ACHN (cell line): ENCODE measurements around the gene TMEM107.

ENCODE experiments used
- DNase-seq: peaks from one replicate; pipeline ENCODE4 v3.0.0-alpha.2; 2015
- in situ Hi-C: cut with HindIII; loops from 2 replicates; pipeline ENCODE4 v1.10.0; 2017; ENCODE audit warnings: low sequenced_read_pairs, low pct_ligation_motif_present, low pct_unique_long_range_greater_than_20kb

TMEM107 gene

DNA sequence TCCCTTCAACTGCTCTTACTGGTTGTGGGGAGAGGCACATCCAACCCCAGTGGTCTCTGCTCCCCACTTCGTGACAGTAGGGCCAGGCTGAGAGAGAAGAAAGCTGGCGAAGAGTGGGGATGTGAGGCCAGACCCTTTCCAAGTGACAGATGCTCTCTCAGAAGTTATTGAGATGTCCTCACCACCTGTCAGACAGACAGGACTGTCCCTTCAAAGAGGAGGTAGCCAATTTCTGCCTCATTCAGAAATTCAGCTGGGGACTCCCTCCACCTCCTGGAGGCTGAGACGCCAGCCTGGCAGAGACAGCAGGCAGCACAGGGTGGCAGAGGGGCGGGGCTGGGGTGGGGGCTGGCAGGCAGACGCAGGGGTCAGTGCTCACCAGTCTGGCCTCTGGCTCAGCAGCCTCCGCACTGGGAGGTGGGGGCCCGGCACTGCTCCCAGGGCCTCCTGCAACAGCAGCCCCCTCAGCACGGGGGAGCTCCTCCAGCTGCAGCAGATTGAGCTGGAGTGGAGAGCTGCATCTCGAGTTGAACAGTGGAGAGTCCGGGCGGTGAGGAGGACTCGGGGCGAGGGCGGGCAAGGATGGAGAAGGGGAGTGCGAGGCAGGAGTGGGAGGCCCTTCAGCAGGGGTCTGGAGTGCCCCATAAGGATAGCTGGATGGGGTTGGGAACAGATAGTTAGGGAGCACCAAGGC is 33.1 kb downstream of the TMEM107 start:
- in situ Hi-C loops = no loop called here
- DNase-seq = no peak

- no peak for DNase-seq
- in situ Hi-C loops = no loop called here
These were observed 33.9 kb downstream of the TMEM107 start for GRCh38 chr17:8142158-8142886.

GRCh38 chr17:8141741-8142140 is 34.4 kb downstream of the TMEM107 start:
- DNase-seq = no peak
- in situ Hi-C loops = no loop called here

- in situ Hi-C loops = no loop called here
- DNase-seq = no peak
These were observed 35.1 kb downstream of the TMEM107 start for GRCh38 chr17:8141045-8141444.

DNA sequence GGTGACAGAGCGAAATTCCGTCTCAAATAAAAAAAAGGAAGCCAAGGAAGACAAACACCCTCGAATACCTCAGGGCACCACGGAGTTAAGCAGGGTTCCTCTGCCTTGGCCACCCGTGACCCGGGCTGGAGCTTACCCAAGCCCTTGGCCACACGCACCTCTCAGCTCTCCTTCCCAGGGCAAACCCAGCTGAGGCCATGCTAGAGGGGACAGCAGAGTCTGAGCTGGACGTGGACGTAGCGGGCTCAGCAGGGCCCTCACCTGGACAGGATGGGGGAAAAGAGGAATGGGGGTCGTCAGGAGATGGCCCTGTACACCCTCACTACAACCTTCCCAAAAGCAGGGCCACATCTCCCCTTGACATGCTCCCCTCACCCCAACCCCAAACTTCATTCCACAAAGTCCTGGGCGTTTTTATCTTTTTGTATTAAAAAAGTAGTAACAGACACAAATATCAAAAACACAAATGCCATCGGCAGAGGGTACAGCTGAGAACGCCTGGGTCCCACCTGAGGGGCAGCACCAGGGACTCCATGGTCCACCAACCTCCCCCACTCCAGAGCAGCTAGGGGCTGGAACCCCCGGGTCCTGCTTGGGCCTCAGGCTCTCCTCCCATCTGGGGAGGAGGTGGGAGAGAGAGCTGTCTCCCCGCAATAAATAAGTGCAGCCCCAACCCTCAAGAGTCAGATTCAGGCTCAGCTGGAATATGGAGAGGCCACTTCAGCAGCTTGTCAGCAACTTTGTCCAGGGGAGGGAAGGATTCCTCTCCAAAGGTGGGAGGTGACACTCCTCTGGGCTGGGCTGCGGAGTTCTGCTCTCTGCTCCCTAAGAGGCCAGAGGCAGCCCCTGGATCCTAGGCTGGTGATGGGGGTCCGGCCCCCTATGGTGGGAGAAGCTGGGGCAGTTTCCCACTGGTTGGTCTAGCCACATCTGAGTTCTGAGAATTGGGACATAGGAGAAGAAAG is 35.8 kb downstream of the TMEM107 start:
- in situ Hi-C loops = no loop called here
- DNase-seq = no peak

DNA sequence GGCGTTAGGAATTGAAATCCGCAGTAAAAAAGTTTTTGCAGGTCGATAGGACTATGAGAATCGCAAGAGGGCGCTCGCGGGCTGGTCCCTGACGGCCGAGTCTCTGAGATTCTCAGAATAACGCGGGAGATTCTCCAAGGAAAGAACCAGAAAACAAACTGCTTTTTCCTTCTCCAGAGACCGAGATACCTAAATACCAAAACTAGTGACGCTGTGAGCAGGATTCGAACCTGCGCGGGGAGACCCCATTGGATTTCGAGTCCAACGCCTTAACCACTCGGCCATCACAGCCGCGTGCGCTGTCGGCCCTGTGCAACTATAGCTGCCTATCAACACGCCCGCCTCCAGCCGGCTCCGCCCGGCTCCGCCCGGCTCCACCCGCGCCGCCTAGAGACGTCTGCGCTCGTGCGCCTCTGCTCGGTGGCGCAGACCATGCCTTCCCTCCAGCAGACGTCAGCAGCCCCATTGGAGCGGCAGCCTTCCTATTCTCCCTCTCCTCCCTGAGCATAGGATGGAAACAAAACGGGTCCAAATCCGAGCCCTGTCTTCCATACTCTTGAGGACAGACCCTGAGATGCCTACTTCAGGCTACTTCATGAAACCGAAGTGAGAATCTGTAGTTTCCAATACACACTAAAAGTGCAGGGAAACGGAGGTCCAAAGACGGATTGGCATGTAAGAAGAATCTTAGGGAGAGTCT is 37.4 kb downstream of the TMEM107 start:
- DNase-seq = peak; percentile 98
- in situ Hi-C loops = no loop called here

DNA sequence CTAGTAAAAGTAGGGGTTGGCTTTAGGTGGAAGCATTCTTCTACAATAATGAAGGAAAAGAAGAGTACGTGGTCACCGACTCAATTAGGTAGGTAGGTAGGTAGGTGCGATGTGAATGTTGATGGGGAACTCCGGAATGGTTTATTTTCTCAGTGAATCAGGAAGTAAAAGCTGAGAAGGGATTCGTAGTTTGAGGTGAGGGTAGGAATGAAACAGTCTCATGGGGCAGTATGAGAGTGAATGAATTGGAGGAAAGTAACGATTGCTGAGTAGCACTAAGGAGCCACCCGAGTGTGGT is 37.9 kb downstream of the TMEM107 start:
- DNase-seq = no peak
- in situ Hi-C loops = no loop called here

DNA sequence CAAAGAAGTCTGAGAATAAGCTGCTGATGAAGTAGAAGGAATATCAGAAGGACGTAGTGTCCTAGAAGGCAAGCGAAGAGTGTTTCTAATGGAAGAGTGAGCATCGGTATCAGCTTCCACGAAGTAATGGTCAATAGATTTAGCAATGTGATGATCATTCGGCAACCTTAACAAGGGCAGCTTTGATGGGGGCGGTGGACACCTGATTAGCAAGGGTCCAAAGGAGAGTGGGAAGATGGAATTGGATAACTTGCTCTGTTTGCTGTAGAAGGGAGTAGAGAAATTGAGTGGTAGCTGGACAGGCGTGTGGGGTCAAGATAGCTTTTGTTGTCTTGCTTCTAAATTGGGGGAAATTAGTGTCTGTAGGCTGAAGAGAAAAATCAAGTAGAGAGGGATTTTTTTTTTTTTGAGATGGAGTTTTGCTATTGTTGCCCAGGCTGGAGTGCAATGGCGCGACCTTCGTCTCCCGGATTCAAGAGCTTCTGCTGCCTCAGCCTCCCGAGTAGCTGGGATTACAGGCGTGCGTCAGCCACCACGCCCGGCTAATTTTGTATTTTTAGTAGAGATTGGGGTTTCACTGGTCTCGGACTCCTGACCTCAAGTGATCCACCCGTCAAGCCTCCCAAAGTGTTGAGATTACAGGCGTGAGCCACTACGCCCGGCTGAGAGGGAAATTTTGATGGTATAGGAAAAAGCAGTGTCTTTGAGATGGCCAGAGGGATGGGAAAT is 38.4 kb downstream of the TMEM107 start:
- in situ Hi-C loops = no loop called here
- DNase-seq = peak; percentile 15

GRCh38 chr17:8133941-8134340 is 42.2 kb downstream of the TMEM107 start:
- no peak for DNase-seq

DNA sequence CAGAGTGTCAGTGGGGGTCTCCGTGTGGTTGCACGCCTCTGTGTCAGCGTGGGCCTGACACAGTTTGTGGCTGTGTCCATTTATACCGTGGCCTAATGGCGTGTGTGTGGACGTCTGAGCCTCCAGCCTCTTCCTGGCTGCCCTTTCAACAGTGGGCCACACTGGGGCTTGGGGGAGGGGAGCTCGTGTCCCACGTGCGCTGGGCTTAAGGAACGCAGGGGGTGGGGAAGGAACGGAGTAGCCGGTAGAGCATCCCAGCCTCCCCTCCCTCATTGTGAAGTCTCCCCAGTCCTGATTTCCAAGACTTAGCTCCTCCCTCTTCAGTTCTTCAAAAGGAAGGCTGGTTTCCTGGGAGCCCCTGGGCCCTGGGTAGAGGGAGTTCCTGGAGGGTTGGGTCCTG is 42.8 kb downstream of the TMEM107 start:
- no peak for DNase-seq
- in situ Hi-C loops = no loop called here

More at GRCh38 chr17:8133941-8134340, 42.2 kb downstream of the TMEM107 start:
- in situ Hi-C loops = no loop called here

DNA sequence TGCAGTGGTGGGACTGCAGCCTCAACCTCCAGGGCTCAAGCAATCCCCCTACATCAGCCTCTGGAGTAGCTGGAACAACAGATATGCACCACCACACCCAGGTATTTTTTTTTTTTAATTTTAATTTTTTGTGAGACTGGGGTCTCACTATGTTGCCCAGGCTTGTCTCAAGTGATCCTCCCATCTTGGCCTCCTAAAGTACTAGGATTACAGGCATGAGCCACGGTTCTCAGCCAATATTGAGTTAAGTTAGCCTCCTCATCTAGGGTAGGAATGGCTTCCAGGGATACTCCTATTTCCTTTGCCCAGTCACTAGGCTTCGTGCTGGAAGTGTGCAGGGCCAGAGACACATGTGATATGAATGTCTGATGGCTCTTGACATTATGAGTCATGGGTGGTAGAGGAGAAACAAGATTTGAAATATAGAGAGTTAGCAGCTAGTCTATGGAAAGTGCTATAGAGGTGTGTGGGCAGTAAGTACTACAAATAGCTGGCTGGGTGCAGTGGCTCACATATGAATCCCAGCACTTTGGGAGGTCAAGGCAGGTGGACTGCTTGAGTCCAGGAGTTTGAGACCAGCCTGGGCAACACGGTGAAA is 44.2 kb downstream of the TMEM107 start:
- peak; percentile 41 for DNase-seq

DNA sequence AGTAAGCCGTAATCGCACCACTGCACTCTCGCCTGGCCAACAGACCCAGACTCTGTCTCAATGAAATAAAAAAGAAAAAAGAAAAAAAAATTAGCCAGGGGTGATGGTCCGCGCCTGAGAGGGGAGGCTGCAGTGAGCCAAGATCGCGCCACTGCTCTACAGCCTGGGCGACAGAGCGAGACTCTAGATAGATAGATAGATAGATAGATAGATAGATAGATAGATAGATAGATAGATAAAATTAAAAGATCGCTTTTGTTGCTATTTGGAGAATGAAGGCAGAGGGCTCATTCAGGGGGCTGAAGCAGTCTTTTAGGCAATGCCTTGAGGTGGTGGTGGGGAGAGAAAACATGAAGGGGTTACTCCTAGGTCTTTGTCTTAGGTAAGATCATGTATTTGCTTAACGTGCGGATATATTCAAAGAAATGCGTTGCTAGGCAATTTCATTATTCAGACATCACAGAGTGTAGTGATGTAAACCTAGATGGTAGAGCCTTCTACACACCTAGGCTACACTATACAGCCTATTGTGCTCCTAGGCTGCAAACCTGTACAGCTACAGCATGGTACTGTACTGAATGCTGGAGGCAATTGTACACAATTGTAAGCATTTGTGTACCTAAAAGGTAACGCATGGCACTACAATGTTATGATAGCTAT is 47.9 kb downstream of the TMEM107 start:
- in situ Hi-C loops = no loop called here
- no peak for DNase-seq

More for the DNA sequence above, 44.2 kb downstream of the TMEM107 start:
- in situ Hi-C loops = no loop called here

DNA sequence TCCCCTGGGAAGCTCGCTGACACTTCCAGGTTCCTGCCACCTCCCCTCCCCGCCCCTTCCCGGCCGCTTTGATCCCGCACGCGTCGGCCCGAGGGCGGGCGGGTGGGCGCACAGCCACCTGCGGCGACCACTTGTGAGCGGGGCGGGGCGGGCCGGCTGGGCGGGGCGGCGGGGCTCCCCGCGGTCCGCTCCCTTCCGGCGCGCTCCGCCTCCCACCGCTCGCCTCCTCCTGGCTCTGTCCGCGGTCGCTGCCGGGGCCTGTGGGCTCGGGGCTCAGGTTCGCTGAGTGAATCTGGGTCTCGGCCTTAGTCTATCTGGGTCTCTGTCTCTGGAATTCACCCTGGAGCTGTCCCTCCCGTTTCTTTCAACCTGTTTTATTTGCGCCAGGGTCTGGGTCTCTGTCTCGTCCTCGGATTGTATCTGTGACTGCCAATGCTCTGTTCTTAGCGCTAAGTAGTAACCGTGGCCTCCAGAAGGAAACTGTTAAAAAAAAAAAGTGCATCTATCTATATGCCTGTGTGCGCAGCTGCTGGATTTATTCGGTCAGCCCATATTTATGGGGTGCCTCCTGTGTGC is 49.6 kb downstream of the TMEM107 start:
- in situ Hi-C loops = no loop called here
- DNase-seq = peak; percentile 63

DNA sequence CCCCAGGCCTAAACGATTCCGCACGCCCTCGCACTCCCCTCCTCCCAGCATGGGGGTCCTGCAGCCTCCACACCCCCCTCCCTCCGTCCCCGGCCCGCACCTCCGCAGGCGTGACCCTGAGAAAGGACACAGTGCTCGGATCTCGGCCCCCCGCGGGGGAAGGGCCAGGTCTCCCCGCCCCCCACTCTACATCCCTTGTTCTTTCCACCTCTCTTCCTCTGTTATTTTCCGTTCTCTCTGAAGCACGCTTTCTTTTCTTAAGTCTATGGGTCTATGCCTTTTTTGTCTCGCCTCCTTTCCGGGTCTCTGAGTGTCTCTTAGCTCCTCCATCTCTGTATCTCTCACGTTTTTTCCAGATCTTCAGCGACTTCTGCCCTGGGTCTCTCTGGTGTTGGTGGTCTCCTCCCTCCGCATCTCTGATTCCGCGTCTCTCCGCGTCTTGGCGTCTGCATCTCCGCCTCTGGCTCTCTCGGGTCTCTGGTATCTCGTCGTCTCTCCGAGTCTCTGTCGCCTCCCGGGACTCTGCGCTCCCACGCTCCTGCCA is 50.2 kb downstream of the TMEM107 start:
- in situ Hi-C loops = no loop called here
- DNase-seq = peak; percentile 68

DNA sequence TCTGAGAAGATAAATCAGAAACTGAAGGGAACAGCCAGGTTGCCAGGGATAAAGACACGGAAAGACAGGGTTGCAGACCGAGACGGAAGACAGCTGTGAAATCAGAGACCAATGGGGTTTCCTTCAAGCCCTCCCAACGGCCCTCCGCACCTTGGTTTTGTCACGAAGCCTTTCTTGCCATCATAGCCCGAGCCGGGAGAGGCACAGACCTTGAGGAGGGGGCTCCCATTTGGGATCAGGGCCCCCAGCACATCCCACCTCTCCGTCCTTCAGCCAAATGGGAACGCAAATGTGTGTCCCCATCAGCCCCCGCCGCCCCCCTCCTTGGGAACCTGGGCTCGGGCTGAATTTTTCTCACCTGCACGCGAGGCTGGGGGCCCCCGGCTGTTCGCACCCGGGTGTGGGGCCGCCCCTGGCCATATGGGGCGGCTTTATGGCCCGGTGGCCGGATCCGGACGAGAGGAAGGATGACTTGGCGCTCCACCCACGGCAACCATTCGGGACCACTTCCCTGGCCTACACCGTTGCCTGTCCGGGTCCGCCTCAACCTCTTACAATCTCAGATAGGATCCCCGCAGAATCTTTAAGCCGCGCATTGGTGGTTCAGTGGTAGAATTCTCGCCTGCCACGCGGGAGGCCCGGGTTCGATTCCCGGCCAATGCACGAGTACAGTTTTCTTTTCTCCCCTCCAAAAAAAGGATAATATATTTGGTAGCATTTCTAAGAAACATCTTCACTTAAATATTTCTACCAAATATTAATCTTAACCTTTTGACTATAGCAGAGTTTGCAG is 50.8 kb downstream of the TMEM107 start:
- in situ Hi-C loops = no loop called here
- peak; percentile 79 for DNase-seq
